Ovary (tissue), 9 donors: ENCODE results near the gene SRRM3. TPM values are rescaled to one million over a fixed set of nuclear protein-coding genes. Genes with fewer than 3 reads are reported as not detected.
"Not testable (repeated sequence)": the region's sequence is repeated elsewhere in the genome, so short reads cannot be mapped to it uniquely, and the experiment has no call there.

Experiments
- DNase-seq, 5 donors: peaks; one replicate each; pipeline ENCODE4 v3.0.0-alpha.2; 2019 to 2020
- H3K27ac ChIP-seq, 2 donors: fragments of 200-600 bp; one replicate each; pipeline versions ENCODE4 v1.5.1 to v1.8.0; 2019 to 2022
- H3K27me3 ChIP-seq: fragments of 200-600 bp; one replicate; pipeline ENCODE4 v1.8.0; 2022
- H3K36me3 ChIP-seq: fragments of 200-600 bp; sonication (generic); one replicate; pipeline ENCODE4 v1.5.1; 2019
- H3K4me1 ChIP-seq: one replicate; pipeline ENCODE4 v1.8.1; 2013; ENCODE audit warnings: mild to moderate bottlenecking, moderate library complexity; ENCODE audit not compliant: insufficient read depth
- H3K4me3 ChIP-seq: fragments of 200-600 bp; sonication (generic); one replicate; pipeline ENCODE4 v1.5.1; 2017
- H3K9me3 ChIP-seq, 2 donors: fragments of 200-600 bp in 1 of 2; sonication (generic) in 1 of 2; one replicate each; pipeline versions ENCODE4 v1.5.1 to v1.8.1; 2013 to 2019; ENCODE audit warnings: mild to moderate bottlenecking in 1 of 2, moderate library complexity in 1 of 2
- EP300 ChIP-seq: sonication (generic); formaldehyde crosslinking; IDR thresholded peaks from one replicate; pipeline ENCODE4 v1.6.1; 2017; ENCODE audit warnings: antibody characterized with exemption
- POLR2A ChIP-seq: fragments of 450-650 bp; IDR thresholded peaks from one replicate; pipeline ENCODE4 v1.6.1; 2017; ENCODE audit warnings: antibody characterized with exemption, mild to moderate bottlenecking, moderate library complexity
- WGBS, 3 donors: extraction: QIAGEN DNeasy Blood & Tissue Kit in 1 of 3; methylation state at CpG; one replicate each; pipeline versions ENCODE4 v1.1.5 to v1.1.7; 2013 to 2017; 5-methylcytosine and 5-hydroxymethylcytosine counted together
- intact Hi-C, 4 donors: fragments of 100-400 bp; cut with DNase I; formaldehyde crosslinking; loops; one replicate each; pipeline versions ENCODE4 v1.11.0 to v1.15.1; 2022 to 2023
- polyA plus RNA-seq, 2 donors: library from polyadenylated mRNA; stranded (reverse); fragments of 200-250 nt in 1 of 2; fragments of 350-450 nt in 1 of 2; fragmentation: Illumina TruSeq in 1 of 2; extraction: RNeasy Lipid Tissue Mini Kit (QIAGEN cat#74804) in 1 of 2; gene quantifications; one replicate each; pipeline ENCODE4 v1.2.3, GENCODE V29; 2013 to 2014
- total RNA-seq, 7 donors: library from RNA; depleted of rRNA in 2 of 7; stranded (reverse); fragments of >200 nt in 2 of 7; fragmentation: NEBNext Ultra II Directional in 3 of 7; extraction: Animal tissue kit (Norgen Biotek cat#: 25700) in 3 of 7; gene quantifications; one replicate each; pipeline versions ENCODE4 v1.1.0 to v1.2.4, GENCODE V29; 2016 to 2023
- TF ChIP-seq, protein P1 (sequence below), 3 donors: fragments of 450-650 bp in 2 of 3; fragments of 200-600 bp in 1 of 3; IDR thresholded peaks; one replicate each; pipeline versions ENCODE4 v1.5.1 to v1.8.0; 2016 to 2022; ENCODE audit warnings: antibody characterized with exemption in 3 of 3, mild to moderate bottlenecking in 1 of 3
- donor health status: DM: no; HTN: no; CAD: no; lungs with moderate emphysema.
- donor health status: DM: no; HTN: no; CAD: no.
- donor health status: Bipolar disorder and iron deficiency.
- donor health status: DM: yes; HTN: yes; CAD: no.
- donor health status: DM: no; HTN: no; CAD: no.
- donor health status: DM: yes; HTN: yes; CAD: no.

Gene SRRM3
- total and polyA plus RNA-seq, 9 donors: 2.0 to 13.4 (median 4.8) TPM

DNA sequence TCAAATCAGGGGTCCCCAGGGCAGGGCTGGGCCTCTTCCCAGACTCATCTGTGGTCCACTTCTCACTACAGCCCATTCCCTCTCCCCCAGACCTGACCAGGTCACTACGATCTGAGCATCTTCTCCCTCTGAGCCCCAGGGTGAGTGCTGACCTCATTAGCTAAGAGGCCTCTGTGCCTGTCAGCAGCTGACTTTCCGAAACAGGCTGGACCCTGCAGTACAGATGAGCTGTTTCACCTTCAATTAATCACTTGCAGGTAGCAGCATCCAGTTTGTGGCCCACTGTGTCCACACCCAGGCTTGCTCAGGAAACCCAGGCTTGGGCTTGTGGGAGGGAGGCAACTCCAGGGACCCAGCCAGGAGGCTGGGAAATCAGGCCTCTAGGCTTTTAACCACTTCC is 24.3 kb downstream of the SRRM3 start:
- intact Hi-C loops: no loop called here
- Histone ChIP-seq H3K27me3 (no peaks in the 10 kb centered on the region), H3K9me3 (no peaks in the 10 kb centered on the region), H3K27ac (no peak overlapping the region), H3K4me3 (no peak overlapping the region), H3K4me1 (no peaks in the 10 kb centered on the region), H3K36me3 (no peaks in the 10 kb centered on the region)
- DNase-seq: no peak
- WGBS, 3 donors: 42 to 68% (median 50%) methylated on average over 2 of the region's 2 CpGs
- TF ChIP-seq EP300: no peak

DNA sequence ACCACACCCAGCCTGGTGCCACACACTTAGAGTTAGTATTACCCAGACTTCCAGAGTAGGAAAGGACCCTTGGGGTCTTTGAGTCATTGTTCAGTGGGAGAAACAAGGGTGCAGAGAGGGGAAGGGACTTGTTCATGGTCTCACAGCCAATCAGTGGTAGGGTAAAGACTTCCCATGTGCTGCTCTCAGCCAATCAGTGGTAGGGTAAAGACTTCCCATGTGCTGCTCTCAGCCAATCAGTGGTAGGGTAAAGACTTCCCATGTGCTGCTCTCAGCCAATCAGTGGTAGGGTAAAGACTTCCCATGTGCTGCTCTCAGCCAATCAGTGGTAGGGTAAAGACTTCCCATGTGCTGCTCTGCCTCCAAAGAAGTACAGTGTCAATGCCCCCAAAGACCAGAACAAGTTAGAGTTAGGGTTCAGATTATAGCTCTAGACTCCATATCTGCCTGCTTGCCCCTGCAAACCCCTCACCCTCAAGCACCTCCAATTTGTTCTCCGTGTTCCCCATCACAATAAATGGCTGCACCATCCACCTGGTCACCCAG is 25.3 kb downstream of the SRRM3 start:
- intact Hi-C loops, H3K36me3 ChIP-seq, DNase-seq, H3K4me1 ChIP-seq, H3K4me3 ChIP-seq, H3K27ac ChIP-seq, H3K27me3 ChIP-seq, H3K9me3 ChIP-seq: not testable (repeated sequence)
- WGBS, 3 donors: 72 to 89% (median 85%) methylated on average over 1 of the region's 1 CpG

DNA sequence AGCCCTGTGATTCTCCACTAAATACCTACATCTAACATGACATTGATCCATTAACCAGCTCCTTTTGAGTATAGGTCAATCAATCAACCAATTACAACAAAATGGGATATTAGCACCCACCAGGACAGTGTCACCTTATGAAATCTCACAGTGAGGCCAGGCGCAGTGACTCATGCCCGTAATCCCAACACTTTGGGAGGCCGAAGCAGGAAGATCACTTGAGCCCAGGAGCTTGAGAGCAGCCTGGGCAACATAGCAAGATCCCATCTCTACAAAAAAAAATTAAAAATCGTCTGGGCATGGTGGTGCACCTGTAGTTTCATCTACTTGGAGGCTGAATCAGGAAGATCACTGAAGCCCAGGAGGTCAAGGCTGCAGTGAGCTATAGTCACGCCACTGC is 28.5 kb downstream of the SRRM3 start:
- H3K4me1 ChIP-seq: no peaks in the 10 kb centered on the region
- H3K27me3 ChIP-seq: no peaks in the 10 kb centered on the region
- no peak for DNase-seq
- no peak overlapping the region for H3K27ac ChIP-seq
- H3K36me3 ChIP-seq: no peaks in the 10 kb centered on the region
- intact Hi-C loops: no loop called here
- H3K9me3 ChIP-seq: no peaks in the 10 kb centered on the region
- WGBS, 3 donors: 69 to 83% (median 74%) methylated on average over 5 of the region's 5 CpGs
- no peak for TF ChIP-seq EP300
- TF ChIP-seq POLR2A: no peak
- TF ChIP-seq, protein P1, sequence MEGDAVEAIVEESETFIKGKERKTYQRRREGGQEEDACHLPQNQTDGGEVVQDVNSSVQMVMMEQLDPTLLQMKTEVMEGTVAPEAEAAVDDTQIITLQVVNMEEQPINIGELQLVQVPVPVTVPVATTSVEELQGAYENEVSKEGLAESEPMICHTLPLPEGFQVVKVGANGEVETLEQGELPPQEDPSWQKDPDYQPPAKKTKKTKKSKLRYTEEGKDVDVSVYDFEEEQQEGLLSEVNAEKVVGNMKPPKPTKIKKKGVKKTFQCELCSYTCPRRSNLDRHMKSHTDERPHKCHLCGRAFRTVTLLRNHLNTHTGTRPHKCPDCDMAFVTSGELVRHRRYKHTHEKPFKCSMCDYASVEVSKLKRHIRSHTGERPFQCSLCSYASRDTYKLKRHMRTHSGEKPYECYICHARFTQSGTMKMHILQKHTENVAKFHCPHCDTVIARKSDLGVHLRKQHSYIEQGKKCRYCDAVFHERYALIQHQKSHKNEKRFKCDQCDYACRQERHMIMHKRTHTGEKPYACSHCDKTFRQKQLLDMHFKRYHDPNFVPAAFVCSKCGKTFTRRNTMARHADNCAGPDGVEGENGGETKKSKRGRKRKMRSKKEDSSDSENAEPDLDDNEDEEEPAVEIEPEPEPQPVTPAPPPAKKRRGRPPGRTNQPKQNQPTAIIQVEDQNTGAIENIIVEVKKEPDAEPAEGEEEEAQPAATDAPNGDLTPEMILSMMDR (IDR thresholded peaks at IDR 0.05): no peak
- no peak overlapping the region for H3K4me3 ChIP-seq

DNA sequence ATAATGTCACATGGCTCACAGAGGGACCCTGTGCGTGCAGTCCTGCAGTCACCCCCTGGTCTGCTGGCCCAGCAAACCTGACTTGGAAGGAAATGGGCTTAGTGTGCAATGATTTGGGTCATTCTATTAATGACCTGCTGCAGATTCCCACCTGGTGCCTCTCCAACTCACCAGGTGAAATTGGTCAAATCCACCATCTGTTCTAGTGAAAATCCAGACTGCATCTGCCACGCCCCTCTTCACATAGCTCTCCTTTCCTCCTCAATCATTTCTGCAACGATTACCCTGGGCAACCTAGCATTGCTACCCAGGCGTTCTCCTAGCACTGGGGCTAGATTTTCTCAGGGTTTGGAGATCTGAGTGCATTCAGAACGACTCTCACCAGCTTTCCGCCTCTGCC is 29.4 kb downstream of the SRRM3 start:
- H3K9me3 ChIP-seq: no peaks in the 10 kb centered on the region
- no peaks in the 10 kb centered on the region for H3K27me3 ChIP-seq
- no peak overlapping the region for H3K4me3 ChIP-seq
- no peaks in the 10 kb centered on the region for H3K36me3 ChIP-seq
- no peak for DNase-seq
- intact Hi-C loops: no loop called here
- no peak overlapping the region for H3K27ac ChIP-seq
- no peaks in the 10 kb centered on the region for H3K4me1 ChIP-seq
- 58 to 63% (median 60%) methylated on average over 6 of the region's 6 CpGs for WGBS, 3 donors
- no peak for TF ChIP-seq EP300
- TF ChIP-seq POLR2A: no peak
- TF ChIP-seq, protein P1 (IDR thresholded peaks at IDR 0.05): no peak

DNA sequence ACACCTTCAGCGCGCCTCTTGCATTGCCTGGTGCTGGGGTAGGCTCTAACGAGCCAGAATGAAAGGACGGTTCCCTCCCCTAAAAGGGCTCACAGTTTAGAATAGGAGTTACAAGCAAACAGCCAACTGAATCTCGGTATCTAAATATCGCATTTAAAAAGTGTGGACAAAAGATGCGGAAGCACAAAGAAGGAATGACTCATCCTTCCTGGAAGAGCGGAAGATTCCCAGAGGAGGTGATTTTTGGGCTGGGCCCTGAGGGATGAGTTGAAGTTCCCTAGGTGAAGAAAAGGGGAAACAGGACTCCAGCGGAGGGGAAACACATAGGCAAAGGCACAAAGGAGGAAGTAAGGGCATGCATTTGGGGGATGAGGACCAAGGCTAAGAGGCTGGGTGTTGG is 29.9 kb downstream of the SRRM3 start:
- H3K9me3 ChIP-seq: no peaks in the 10 kb centered on the region
- no peak for DNase-seq
- no peaks in the 10 kb centered on the region for H3K27me3 ChIP-seq
- no peak overlapping the region for H3K27ac ChIP-seq
- H3K36me3 ChIP-seq: no peaks in the 10 kb centered on the region
- no peaks in the 10 kb centered on the region for H3K4me1 ChIP-seq
- WGBS, 3 donors: 47 to 50% (median 48%) methylated on average over 9 of the region's 9 CpGs
- intact Hi-C loops: no loop called here
- H3K4me3 ChIP-seq: no peak overlapping the region
- no peak for TF ChIP-seq POLR2A
- TF ChIP-seq, protein P1 (IDR thresholded peaks at IDR 0.05): no peak
- TF ChIP-seq EP300: no peak
